GM18505 (cell line): Measurements from ENCODE around the gene CA5A.
A peak's percentile ranks its signal among the peaks of the same experiment; 100 is the strongest.
"Not testable (repeated sequence)": the region's sequence is repeated elsewhere in the genome, so short reads cannot be mapped to it uniquely, and the experiment has no call there.

Experiments used
- ATAC-seq: cut with Tn5 transposase; IDR thresholded peaks from one replicate; pipeline ENCODE4 v1.9.1; 2021; ENCODE audit not compliant: unreplicated experiment
- POLR2A ChIP-seq: IDR thresholded peaks from 4 replicates; pipeline ENCODE4 v1.6.1; 2011; ENCODE audit warnings: borderline replicate concordance; ENCODE audit not compliant: insufficient read depth, insufficient read length; ENCODE audit errors: extremely low read depth

CA5A gene

DNA sequence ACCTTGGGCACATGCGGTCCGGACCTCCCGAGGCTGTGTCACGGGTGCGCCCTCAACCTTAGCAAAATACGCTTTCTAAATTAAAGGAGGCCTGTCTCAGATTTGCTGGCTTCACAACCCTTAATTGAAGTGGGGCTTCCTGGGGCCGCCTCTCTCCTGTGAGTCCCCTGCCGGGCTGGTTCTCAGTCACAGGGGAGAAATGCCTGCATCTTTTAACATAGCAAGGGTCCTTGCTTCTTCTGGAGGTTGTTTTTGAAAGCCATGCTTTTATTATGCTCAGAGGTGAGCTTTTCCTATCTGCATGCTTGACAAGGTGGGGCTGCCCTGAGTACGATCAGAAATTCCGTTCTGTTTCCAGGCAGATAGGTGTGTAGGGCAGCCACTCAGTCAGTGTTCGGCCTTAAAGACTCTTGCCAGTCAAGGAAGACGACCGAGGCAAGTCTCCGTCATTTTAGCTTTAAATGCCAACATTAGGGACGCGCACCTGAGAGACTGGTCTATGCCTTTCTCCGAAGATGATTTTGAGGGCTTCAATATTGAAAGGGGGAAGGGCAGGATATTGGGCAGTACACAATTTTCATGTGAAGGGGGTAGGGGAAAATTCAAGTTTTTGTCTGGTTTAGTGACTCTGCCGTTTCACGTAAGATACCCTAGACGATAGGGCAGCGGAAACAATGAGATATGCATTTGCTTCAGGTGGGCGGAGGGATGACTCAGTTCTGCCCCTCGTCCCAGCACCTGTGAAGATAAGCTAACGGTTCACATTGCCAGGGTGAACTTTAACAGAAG, 61.5 kb downstream of the CA5A start:
- ATAC-seq = no peak

DNA sequence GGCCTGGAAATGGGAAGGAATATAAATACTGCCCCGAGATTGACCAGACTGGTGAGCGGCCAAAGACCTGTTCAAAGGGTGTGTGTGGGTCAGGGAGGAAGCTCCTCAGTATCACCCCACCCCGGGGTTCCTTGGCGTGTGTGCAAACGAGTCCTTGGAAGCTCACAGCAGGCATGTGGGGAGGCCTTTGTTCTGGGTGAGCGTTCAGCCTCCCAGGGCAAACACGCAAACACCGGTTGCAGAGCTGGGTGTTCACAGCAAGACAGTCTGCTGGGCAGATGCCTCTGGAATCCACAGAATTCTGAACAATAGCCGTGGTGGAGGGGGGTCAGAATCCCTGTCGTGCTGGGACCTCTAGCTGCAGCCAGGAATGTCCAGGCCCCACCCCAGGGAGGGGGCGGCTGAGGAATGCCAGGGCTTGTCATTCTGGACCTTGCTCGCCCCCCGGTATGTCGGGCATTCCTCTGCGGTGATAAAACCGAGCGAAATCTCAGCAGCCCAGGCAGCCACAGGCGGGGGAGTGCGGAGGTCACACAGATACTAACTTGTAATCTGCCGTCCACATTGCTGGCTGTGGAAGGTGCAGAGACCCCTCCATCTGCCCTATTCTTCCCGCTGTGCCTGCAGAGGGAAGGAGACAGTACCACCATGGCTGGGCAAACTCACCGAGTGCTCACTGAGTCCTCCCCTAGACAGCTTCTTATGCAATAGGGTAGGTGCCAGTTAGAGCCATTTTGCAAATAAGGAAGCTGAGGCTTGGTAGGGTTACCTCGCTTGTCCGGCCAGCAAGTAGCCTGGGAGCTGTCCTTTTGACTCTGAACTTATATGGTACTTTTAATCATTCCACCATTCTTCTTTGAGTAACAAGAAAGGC, 65.7 kb downstream of the CA5A start:
- ATAC-seq = not testable (repeated sequence)

More for the DNA sequence above, 61.5 kb downstream of the CA5A start:
- no peak for TF ChIP-seq POLR2A

GRCh38 chr16:87869879-87870417, 66.4 kb downstream of the CA5A start:
- ATAC-seq = not testable (repeated sequence)

GRCh38 chr16:87869061-87869878, 67.1 kb downstream of the CA5A start, which contains the start of gene SLC7A5:
SLC7A5 (minus strand) TSS chr16:87869507; CDS start chr16:87869422, 85 bp downstream.
- TF ChIP-seq POLR2A = peak; percentile 96
- peak; percentile 62 for ATAC-seq

- not testable (repeated sequence) for ATAC-seq
These were observed 67.9 kb downstream of the CA5A start for GRCh38 chr16:87868254-87869029.

- not testable (repeated sequence) for ATAC-seq
These were observed 70.3 kb downstream of the CA5A start for GRCh38 chr16:87865902-87866555.

- no peak for ATAC-seq
- no peak for TF ChIP-seq POLR2A
These were observed 71.9 kb downstream of the CA5A start for GRCh38 chr16:87864331-87864989.

- not testable (repeated sequence) for ATAC-seq
These were observed 73.0 kb downstream of the CA5A start for GRCh38 chr16:87863327-87863635.

- not testable (repeated sequence) for ATAC-seq
These were observed 73.6 kb downstream of the CA5A start for GRCh38 chr16:87862597-87863326.

DNA sequence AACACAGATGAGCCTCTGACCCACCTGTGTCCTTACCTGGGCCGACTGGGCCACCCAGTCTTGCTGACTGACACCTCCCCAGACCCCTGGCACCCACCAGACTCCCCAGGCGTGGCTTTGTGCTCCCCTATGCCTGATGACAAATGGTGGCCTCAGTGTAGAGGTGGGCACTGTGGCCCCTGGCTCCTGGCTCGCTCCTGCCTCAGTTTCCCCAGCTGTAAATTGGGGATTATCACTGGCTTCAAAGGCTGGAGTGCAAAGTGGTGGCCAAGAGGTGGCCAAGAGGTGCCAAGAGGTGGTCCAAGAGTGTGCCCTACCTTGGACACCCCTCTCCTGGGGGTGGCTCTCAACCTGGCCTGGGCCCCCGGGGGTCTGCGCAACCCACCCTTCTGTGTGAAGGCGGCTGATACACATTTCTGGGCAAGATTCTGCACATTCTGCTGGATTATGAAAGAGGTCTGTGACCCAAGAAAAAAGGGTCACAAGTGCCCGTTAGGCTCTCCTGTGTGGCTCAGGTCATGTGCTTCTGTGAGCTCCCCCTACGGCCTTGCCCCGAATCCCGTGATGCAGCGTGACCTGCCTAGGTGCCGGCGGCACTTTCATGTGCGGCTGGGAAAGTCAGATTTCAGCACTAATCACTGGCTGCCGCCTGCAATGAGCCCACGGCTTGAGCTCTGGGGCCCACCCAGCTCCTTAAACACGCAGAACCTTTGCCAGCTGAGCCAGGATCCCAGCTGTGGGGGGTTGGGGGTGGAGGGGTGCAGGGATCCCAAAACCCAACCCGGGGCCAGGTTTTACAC, 74.8 kb downstream of the CA5A start:
- not testable (repeated sequence) for ATAC-seq
